Measurements from ENCODE around the gene PRKAG2.

The PRKAG2 gene

DNA sequence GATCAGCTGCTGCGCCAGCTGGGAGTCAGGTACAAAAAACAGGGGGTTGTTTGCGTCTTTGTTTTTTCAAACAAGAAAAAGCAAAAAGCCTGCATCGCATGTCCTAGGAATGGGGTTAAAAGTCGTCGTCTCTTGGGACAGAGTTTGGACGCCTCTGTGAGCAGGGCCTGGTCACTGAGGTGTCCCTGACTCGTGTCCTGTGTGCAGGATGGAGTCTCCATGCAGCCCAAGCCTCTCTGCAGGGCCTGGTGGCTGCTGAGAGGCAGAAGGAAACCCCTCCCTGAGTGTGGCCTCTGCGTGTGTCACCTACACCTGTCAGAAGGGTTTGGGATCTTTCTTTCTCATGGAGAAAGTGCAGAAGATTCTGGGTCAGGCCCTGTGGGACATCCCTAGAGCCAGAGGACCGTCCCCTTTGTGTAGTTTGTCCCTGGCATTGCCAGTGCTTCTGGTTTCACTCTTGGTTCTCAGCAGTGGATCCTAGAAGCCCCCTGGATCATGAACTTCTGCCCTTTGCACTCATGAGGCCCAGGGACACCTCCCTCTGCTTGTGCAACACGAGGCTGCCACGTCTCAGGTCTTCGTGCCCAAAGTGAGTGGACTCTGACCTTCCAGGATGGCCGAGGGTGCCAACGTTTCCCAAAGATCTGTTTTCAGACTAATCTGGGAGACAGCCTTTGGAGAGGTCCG is 75.0 kb downstream of the PRKAG2 start:
- Histone ChIP-seq H3K4me3 (ENCODE audit: insufficient read depth, low read length, poor library complexity, severe bottlenecking) (no peak overlapping the region), H3K9me3 (ENCODE audit: insufficient read depth, low read length) (no peaks in the 10 kb centered on the region), H4K20me1 (ENCODE audit: low read depth, low read length) (no peaks in the 10 kb centered on the region), H3K9me2 (replicated peaks; ENCODE audit: insufficient read depth, low read length) (no peaks in the 10 kb centered on the region), H2AFZ (ENCODE audit: low read depth, low read length, severe bottlenecking) (no peak overlapping the region), H3K27me3 (ENCODE audit: low read length) (no peaks in the 10 kb centered on the region), H3F3A (ENCODE audit: insufficient read depth) (no peaks in the 10 kb centered on the region), H3K36me3 (ENCODE audit: low read length) (no peaks in the 10 kb centered on the region), H3K9ac (ENCODE audit: low read length) (no peak overlapping the region), H3K4me2 (ENCODE audit: low read depth, low read length, poor library complexity, severe bottlenecking) (no peak overlapping the region), H3K79me2 (ENCODE audit: insufficient read depth, low read length) (no peaks in the 10 kb centered on the region), H3K27ac (ENCODE audit: low read depth, low read length) (no peak overlapping the region)
- TF ChIP-seq, protein P1, sequence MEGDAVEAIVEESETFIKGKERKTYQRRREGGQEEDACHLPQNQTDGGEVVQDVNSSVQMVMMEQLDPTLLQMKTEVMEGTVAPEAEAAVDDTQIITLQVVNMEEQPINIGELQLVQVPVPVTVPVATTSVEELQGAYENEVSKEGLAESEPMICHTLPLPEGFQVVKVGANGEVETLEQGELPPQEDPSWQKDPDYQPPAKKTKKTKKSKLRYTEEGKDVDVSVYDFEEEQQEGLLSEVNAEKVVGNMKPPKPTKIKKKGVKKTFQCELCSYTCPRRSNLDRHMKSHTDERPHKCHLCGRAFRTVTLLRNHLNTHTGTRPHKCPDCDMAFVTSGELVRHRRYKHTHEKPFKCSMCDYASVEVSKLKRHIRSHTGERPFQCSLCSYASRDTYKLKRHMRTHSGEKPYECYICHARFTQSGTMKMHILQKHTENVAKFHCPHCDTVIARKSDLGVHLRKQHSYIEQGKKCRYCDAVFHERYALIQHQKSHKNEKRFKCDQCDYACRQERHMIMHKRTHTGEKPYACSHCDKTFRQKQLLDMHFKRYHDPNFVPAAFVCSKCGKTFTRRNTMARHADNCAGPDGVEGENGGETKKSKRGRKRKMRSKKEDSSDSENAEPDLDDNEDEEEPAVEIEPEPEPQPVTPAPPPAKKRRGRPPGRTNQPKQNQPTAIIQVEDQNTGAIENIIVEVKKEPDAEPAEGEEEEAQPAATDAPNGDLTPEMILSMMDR (IDR thresholded peaks at IDR 0.05; ENCODE audit: insufficient read depth, low read length, poor library complexity, severe bottlenecking) = no peak
- TF ChIP-seq EZH2phosphoT487 (conservative IDR thresholded peaks at IDR 0.05; ENCODE audit: low read length) = no peak

DNA sequence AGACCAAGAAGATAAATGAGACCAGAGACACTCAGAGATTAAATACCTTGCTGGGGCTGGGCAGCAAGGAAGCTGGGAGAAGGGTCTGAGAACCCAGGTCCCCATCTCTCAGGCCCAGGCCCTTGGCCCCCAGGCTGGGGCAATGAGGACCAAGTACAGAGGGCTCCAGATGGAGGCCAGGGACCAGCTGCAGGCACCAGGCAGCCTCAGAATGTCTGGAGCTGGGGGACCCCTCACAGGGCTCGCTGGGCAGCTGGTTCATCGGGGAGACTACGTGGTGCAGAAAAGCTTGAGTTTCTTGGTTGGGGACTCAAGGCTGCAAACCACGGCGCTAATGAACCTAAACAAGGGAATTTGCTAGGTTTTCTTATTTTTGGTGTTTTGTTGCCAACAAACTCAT is 75.6 kb downstream of the PRKAG2 start:
- H4K20me1 ChIP-seq (ENCODE audit: low read depth, low read length) = no peaks in the 10 kb centered on the region
- H3K9ac ChIP-seq (ENCODE audit: low read length) = no peak overlapping the region
- no peak for TF ChIP-seq EZH2phosphoT487 (conservative IDR thresholded peaks at IDR 0.05; ENCODE audit: low read length)
- TF ChIP-seq, protein P1 (IDR thresholded peaks at IDR 0.05; ENCODE audit: insufficient read depth, low read length, poor library complexity, severe bottlenecking) = no peak
- no peaks in the 10 kb centered on the region for H3F3A ChIP-seq (ENCODE audit: insufficient read depth)
- no peaks in the 10 kb centered on the region for H3K9me2 ChIP-seq (replicated peaks; ENCODE audit: insufficient read depth, low read length)
- no peak overlapping the region for H3K4me2 ChIP-seq (ENCODE audit: low read depth, low read length, poor library complexity, severe bottlenecking)
- no peaks in the 10 kb centered on the region for H3K27me3 ChIP-seq (ENCODE audit: low read length)
- no peaks in the 10 kb centered on the region for H3K36me3 ChIP-seq (ENCODE audit: low read length)
- H2AFZ ChIP-seq (ENCODE audit: low read depth, low read length, severe bottlenecking) = no peak overlapping the region
- H3K4me3 ChIP-seq (ENCODE audit: insufficient read depth, low read length, poor library complexity, severe bottlenecking) = no peak overlapping the region
- no peak overlapping the region for H3K27ac ChIP-seq (ENCODE audit: low read depth, low read length)
- no peaks in the 10 kb centered on the region for H3K79me2 ChIP-seq (ENCODE audit: insufficient read depth, low read length)
- no peaks in the 10 kb centered on the region for H3K9me3 ChIP-seq (ENCODE audit: insufficient read depth, low read length)

DNA sequence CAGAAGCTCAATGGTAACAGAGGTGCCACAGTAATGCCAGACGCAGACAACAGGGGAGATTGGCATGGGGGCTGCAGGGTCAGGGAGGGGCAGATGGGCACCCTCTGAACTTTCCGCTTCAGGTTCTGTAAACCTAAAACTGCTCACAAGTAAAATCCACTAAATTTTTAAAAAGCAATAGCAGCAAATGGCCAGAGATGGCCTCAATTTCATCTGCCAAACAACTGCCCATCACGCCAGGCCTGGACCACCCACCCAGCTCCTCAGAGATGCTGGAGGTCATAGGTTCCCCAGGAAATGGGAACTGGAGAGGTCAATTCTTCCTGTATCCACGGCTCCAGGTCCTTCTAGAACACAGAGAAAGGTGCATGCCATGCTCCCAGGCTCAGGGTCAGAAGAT is 76.1 kb downstream of the PRKAG2 start:
- Histone ChIP-seq H3K9me3 (ENCODE audit: insufficient read depth, low read length) (no peaks in the 10 kb centered on the region), H3K27me3 (ENCODE audit: low read length) (no peaks in the 10 kb centered on the region), H4K20me1 (ENCODE audit: low read depth, low read length) (no peaks in the 10 kb centered on the region), H3K4me2 (ENCODE audit: low read depth, low read length, poor library complexity, severe bottlenecking) (no peak overlapping the region), H3K36me3 (ENCODE audit: low read length) (no peaks in the 10 kb centered on the region), H3K9me2 (replicated peaks; ENCODE audit: insufficient read depth, low read length) (no peaks in the 10 kb centered on the region), H3F3A (ENCODE audit: insufficient read depth) (no peaks in the 10 kb centered on the region), H2AFZ (ENCODE audit: low read depth, low read length, severe bottlenecking) (no peak overlapping the region), H3K79me2 (ENCODE audit: insufficient read depth, low read length) (no peaks in the 10 kb centered on the region), H3K9ac (ENCODE audit: low read length) (no peak overlapping the region), H3K27ac (ENCODE audit: low read depth, low read length) (no peak overlapping the region), H3K4me3 (ENCODE audit: insufficient read depth, low read length, poor library complexity, severe bottlenecking) (no peak overlapping the region)
- TF ChIP-seq, protein P1 (IDR thresholded peaks at IDR 0.05; ENCODE audit: insufficient read depth, low read length, poor library complexity, severe bottlenecking) = no peak
- no peak for TF ChIP-seq EZH2phosphoT487 (conservative IDR thresholded peaks at IDR 0.05; ENCODE audit: low read length)
